ENCODE data around the gene PATL2.
A peak's percentile ranks its signal among the peaks of the same experiment; 100 is the strongest.
"Not testable (repeated sequence)": the region's sequence is repeated elsewhere in the genome, so short reads cannot be mapped to it uniquely, and the experiment has no call there.

Gene PATL2

GRCh38 chr15:44711096-44711742 lies at the start of gene PATL2, which contains the start of gene B2M:
PATL2 (minus strand) TSS chr15:44711323; CDS start chr15:44676490, 34,833 bp downstream.
B2M (plus strand) TSS chr15:44711517; CDS start chr15:44711547, 30 bp downstream.
- peak; percentile 94 for DNase-seq (ENCODE audit: low read depth in 2 of 2)

DNA sequence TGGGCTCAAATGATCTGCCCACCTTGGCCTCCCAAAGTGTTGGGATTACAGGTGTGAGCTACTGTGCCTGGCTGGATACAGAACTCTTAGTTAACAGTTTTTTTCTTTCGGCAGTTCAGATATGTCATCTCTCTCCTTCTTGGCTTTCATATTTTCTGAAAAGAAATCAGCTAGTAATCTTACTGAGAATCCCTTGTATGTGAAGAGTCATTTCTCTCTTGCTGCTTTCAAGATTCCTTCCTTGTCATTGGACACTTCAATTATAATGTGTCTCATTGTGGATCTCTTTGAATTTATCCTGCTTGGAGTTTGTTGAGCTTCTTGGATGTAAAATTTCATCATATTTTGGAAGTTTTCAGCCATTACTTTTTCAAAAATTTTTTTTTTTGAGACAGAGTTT lies 42.2 kb upstream of the PATL2 start:
- no peak for DNase-seq (ENCODE audit: low read depth in 2 of 2)

DNA sequence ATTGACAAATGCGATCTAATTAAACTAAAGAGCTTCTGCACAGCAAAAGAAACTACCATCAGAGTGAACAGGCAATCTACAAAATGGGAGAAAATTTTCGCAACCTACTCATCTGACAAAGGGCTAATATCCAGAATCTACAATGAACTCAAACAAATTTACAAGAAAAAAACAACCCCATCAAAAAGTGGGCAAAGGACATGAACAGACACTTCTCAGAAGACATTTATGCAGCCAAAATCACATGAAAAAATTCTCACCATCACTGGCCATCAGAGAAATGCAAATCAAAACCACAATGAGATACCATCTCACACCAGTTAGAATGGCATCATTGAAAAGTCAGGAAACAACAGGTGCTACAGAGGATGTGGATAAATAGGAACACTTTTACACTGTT lies 32.3 kb upstream of the PATL2 start:
- not testable (repeated sequence) for DNase-seq (ENCODE audit: low read depth in 2 of 2)

GRCh38 chr15:44739222-44739847 lies 28.2 kb upstream of the PATL2 start:
- not testable (repeated sequence) for DNase-seq (ENCODE audit: low read depth in 2 of 2)

DNA sequence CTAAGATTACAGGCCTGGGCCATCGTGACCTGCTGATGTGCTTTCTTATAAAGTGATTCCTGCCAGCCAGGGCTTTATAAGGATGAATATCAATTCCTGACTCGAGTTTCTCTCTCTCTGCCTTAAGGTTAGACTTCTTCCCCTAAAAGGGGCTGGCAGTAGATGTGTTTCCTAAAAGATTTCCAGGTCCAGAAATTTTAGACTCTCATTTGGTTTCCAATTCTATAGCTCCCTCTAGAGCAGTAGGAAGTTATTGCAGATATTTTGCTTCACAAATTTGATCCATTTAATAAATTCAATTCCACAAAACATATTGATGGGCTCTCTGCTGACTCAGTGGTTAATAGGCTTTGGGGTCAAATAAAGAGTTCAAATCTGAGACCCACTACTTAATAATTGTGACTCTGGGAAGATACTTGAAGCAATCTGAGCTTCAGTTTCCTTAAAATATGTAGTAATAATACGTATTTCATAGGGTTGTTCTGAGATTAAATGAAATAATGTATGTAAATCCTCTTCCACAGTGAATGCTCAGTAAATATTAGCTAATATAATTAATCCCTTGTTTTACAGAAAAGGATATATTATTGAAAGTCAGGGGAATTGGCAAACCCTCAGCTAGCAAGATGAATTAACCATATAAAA lies 27.3 kb upstream of the PATL2 start:
- no peak for DNase-seq (ENCODE audit: low read depth in 2 of 2)

- no peak for DNase-seq (ENCODE audit: low read depth in 2 of 2)
These were observed 25.1 kb upstream of the PATL2 start, which contains the start of gene TRIM69 for GRCh38 chr15:44736181-44736765. TRIM69 (plus strand) TSS chr15:44736528; CDS start chr15:44736705, 177 bp downstream.

GRCh38 chr15:44735482-44736180 lies 24.5 kb upstream of the PATL2 start:
- no peak for DNase-seq (ENCODE audit: low read depth in 2 of 2)

DNA sequence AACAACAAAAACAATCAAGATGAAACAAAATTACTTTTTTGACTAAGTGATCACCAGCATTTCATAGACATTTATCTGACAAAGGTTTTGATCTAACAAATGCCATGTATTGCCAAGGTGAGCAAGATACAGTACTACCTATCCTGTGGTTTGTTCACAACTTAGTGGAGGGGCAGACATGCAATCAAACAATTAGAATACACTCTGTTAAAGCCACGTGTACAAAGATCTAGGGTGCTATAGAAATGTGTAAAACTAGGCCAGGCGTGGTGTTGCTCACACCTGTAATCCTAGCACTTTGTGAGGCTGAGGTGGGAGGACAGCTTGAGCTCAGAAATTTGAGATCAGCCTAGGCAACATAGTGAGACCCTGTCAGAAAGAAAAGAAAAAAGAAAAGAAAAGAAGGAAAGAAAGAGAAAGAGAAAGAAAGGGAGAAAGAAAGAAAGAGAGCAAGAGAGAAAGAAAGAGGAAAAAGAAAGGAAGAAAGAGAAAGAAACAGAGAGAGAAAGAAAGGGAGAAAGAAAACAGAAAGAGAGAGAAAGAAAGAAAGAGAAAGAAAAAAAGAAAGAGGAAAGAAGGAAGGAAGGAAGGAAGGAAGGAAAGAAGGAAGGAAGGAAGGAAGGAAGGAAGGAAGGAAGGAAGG lies 23.8 kb upstream of the PATL2 start:
- DNase-seq (ENCODE audit: low read depth in 2 of 2): no peak

DNA sequence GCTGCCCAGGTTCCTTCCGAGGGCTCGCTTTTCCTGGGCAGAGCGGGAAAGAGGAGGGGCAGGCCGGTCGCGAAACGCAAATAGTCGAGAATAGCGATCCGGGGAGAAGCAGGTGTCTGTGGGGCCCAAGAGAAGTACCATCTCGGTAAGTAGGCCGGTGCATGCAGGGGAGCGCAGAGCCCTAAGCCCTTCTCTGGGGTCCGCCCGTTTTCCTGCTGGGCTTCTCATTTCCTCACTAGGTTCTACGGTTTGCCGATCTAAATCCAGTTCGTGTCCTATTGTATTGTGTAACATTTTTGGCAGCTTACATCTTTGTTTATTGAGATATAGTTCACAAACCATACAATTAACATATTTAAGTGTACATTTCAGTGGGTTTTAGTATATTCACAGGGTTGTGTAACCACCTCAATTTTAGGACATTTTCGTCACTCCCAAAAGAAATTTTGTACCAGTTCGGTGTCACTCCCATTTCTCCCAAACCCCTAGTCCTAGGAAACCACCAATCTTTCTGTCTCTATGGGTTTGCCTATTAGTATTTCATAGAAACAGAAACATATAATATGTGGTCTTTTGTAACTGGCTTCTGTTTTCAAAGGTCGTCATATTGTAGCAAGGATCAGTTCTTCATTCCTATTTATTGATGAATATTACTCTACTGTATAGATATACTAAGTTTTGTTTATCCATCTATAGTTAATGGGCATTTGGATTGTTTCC lies 18.4 kb upstream of the PATL2 start:
- DNase-seq (ENCODE audit: low read depth in 2 of 2): no peak

DNA sequence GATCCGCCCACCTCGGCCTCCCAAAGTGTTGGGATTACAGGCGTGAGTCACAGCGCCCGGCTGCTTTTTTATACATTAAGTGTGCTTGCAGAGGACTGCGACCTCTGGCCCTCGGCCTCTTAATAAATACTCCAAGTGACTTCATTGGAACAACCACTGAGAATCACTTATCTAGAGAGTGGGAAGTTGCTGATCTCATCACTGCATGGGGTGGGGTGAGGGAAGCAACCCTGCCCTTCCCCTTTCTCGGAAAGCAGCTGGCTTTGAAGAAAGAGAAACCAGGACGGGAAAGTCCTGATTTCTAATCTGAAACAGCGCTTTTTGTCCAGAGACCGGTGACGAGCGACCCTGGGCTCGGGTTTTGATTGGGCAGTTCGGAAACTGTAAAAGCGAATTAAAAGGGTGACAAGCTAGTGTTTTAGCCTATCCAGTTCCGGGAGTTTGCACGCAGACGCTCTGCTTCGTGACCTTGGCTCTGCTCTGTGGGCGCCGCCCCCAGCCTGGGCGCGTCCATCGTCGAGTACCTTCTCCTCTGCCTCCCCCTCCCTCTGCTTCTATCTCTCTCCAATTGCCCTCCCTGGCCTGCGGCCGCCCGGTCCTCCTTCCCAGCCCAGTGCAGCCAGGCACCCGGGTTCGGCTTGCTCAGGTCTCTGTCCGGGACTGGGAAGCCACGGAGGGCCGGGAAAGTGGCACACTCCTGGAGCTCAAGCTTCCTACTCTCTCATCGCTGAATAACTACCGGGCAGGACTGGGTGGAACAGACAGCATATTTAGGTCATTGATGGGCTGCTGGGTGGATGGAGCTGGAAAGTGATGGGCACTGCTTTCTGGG lies 17.7 kb upstream of the PATL2 start:
- peak; percentile 89 to 91 for DNase-seq (ENCODE audit: low read depth in 2 of 2)

DNA sequence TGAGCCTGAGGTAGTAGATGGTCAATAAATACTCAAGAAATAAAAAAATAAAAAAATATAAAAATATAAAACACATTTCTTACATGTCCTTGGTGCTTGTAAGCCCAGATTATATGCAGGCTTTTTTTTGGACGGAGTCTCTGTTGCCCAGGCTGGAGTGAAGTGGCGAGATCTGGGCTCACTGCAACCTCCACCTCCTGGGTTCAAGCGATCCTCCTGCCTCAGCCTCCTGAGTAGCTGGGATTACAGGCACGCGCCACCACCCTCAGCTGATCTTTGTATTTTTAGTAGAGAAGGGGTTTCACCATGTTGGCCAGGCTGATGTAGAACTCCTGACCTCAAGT lies 17.1 kb upstream of the PATL2 start:
- not testable (repeated sequence) for DNase-seq (ENCODE audit: low read depth in 2 of 2)

GRCh38 chr15:44727485-44728231 lies 16.5 kb upstream of the PATL2 start:
- DNase-seq (ENCODE audit: low read depth in 2 of 2): no peak

DNA sequence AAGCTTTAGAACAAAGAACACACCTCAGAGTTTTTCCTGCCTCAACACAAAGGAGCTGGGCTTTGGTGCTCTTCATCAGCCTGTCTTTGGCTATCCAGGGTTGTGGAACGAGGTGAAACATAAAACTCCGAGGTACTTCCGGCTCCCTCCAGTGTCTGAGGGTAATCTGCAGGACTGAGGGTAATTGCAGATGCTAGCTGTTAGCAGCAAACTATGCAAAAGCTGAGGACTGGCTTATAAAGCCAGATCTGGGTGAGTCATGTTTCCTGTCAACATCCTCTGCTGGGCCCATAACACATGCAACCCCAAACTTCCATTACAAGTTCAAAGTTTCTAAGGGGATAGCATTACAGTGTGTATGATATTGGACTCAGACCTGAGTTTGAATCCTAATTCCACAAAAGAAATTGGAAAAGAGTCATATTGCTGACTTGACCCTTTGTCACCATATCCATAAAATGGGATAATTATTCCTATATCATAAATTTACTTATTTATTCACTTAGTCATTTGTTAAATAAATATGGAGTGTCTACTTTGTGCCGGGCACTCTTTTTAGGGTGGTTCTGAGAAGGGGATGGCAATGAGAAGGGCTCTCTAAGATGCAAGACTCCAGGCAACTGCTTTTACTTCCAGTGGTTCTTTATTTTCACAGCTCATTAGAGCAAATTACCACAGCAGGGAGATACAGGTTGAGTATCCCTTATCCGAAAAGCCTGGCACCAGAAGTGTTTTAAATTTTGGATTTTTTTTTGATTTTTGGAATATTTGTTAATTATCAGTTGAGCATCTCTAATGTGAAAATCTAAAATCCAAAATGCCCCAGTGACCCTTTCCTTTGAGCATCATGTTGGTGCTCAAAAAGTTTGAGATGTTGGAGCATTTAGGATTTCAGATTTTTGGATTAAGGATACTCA lies 15.7 kb upstream of the PATL2 start:
- peak; percentile 48 to 51 for DNase-seq (ENCODE audit: low read depth in 2 of 2)

GRCh38 chr15:44726136-44726535 lies 15.0 kb upstream of the PATL2 start:
- DNase-seq (ENCODE audit: low read depth in 2 of 2): no peak

GRCh38 chr15:44722011-44722410 lies 10.9 kb upstream of the PATL2 start:
- DNase-seq (ENCODE audit: low read depth in 2 of 2): no peak

GRCh38 chr15:44720460-44721176 lies 9.5 kb upstream of the PATL2 start:
- no peak for DNase-seq (ENCODE audit: low read depth in 2 of 2)

GRCh38 chr15:44720000-44720435 lies 8.9 kb upstream of the PATL2 start:
- DNase-seq (ENCODE audit: low read depth in 2 of 2): not testable (repeated sequence)

Data from stimulated activated CD8-positive, alpha-beta memory T cell treated with anti-CD3 and anti-CD28 coated beads, Interleukin-7, amount 100 ng/mL, for 1 hour (primary cell).